HCT116 (cell line): Measurements from ENCODE around the gene MAML2. TPM values are rescaled to one million over a fixed set of nuclear protein-coding genes. Genes with fewer than 3 reads are reported as not detected.

ENCODE experiments used
- ATAC-seq: fragments of 200-7000 bp; cut with Tn5 transposase; 2 replicates; pipeline ENCODE4 v1.9.1; 2020; ENCODE audit warnings: mild to moderate bottlenecking, moderate library complexity
- BruUV-seq: library from RNA; stranded (reverse); fragments of 400-500 nt; replicated peaks from 2 replicates; lab custom pipeline; 2021; lab: Mats Ljungman, UMichigan
- CTCF ChIA-PET: fragments of 300-600 bp; sonication (Branson Sonifier 250); formaldehyde crosslinking; loops from one replicate; lab custom pipeline; 2021; ENCODE audit warnings: antibody characterized with exemption; lab: Charles Lee
- POLR2A ChIA-PET: fragments of 300-600, 350-600 bp; sonication (Branson Sonifier 250); formaldehyde crosslinking; loops from one replicate; lab custom pipeline; 2021; ENCODE audit warnings: antibody characterized with exemption; lab: Charles Lee
- RAD21 ChIA-PET, 2 experiments: fragments of 300-600 bp; sonication (Branson Sonifier 250); formaldehyde crosslinking; loops; one replicate each; lab custom pipeline; 2023; ENCODE audit warnings: low total read pairs in 2 of 2; ENCODE audit not compliant: uncharacterized antibody in 2 of 2, unreplicated experiment in 2 of 2, low non-redundant PET in 1 of 2; lab: Charles Lee
- DNase-seq: peaks from one replicate; pipeline ENCODE4 v3.0.0-alpha.2; 2010; ENCODE audit warnings: low read depth, low spot score
- H2AFZ ChIP-seq: fragments of 200-600 bp; shearing (Covaris generic), sonication (generic); 2 replicates; pipeline ENCODE4 v1.6.1; 2017; ENCODE audit warnings: low read depth, mixed run types, mixed read lengths, antibody characterized with exemption, low read length; ENCODE audit not compliant: poor library complexity, severe bottlenecking
- H3K27ac ChIP-seq: 2 replicates; pipeline ENCODE4 v1.5.1; 2012; ENCODE audit warnings: low read depth, low read length
- H3K27me3 ChIP-seq: fragments of 200-600 bp; sonication (generic); 2 replicates; pipeline ENCODE4 v1.6.1; 2016; ENCODE audit warnings: mixed run types, low read length, mixed read lengths; ENCODE audit not compliant: insufficient read depth
- H3K36me3 ChIP-seq, 2 experiments: fragments of 200-500 bp in 1 of 2; fragments of 200-600 bp in 1 of 2; sonication (Bioruptor generic) in 1 of 2; sonication (generic) in 1 of 2; 2 replicates each; pipeline versions ENCODE4 v1.5.1 to v1.6.1; 2014 to 2016; ENCODE audit warnings: low read length in 2 of 2, inconsistent platforms in 1 of 2, mixed read lengths in 1 of 2, mixed run types in 1 of 2; ENCODE audit not compliant: insufficient read depth in 2 of 2, control insufficient read depth in 1 of 2
- H3K4me1 ChIP-seq, 2 experiments: fragments of 200-600 bp in 1 of 2; sonication (generic) in 1 of 2; 2 replicates each; pipeline versions ENCODE4 v1.5.1 to v1.6.1; 2012 to 2017; ENCODE audit warnings: low read length in 2 of 2, inconsistent platforms in 1 of 2, mild to moderate bottlenecking in 1 of 2, mixed read lengths in 1 of 2, mixed run types in 1 of 2, moderate library complexity in 1 of 2; ENCODE audit not compliant: insufficient read depth in 2 of 2, control insufficient read depth in 1 of 2
- H3K4me2 ChIP-seq: fragments of 200-600 bp; sonication (generic); 2 replicates; pipeline ENCODE4 v1.6.1; 2017; ENCODE audit warnings: mixed run types, low read length, mixed read lengths
- H3K4me3 ChIP-seq, 2 experiments: fragments of 200-600 bp in 1 of 2; sonication (generic) in 1 of 2; replicated peaks in 1 of 2; 2 replicates each; pipeline ENCODE4 v1.5.1; 2011 to 2016; ENCODE audit warnings: low read length in 2 of 2, control low read depth in 1 of 2, low read depth in 1 of 2, mild to moderate bottlenecking in 1 of 2, mixed read lengths in 1 of 2, mixed run types in 1 of 2
- H3K79me2 ChIP-seq: fragments of 200-600 bp; sonication (generic); 2 replicates; pipeline ENCODE4 v1.6.1; 2017; ENCODE audit warnings: mild to moderate bottlenecking, mixed run types, low read length, moderate library complexity, mixed read lengths; ENCODE audit not compliant: insufficient read depth
- H3K9ac ChIP-seq: fragments of 200-600 bp; sonication (generic); 2 replicates; pipeline ENCODE4 v1.6.1; 2016; ENCODE audit warnings: low read length, mixed read lengths
- H3K9me2 ChIP-seq: fragments of 200-600 bp; sonication (generic), shearing (Covaris generic); 2 replicates; pipeline ENCODE4 v1.6.1; 2017; ENCODE audit warnings: mixed run types, mild to moderate bottlenecking, moderate library complexity; ENCODE audit not compliant: insufficient read depth
- H3K9me3 ChIP-seq, 2 experiments: fragments of 200-500 bp in 1 of 2; fragments of 200-600 bp in 1 of 2; sonication (Bioruptor generic) in 1 of 2; sonication (generic) in 1 of 2; 2 replicates each; pipeline ENCODE4 v1.6.1; 2014 to 2017; ENCODE audit warnings: low read length in 2 of 2, mixed read lengths in 2 of 2, inconsistent platforms in 1 of 2, low read depth in 1 of 2, mild to moderate bottlenecking in 1 of 2, mixed run types in 1 of 2, moderate library complexity in 1 of 2; ENCODE audit not compliant: control insufficient read depth in 1 of 2, insufficient read depth in 1 of 2
- H4K20me1 ChIP-seq: fragments of 200-600 bp; sonication (generic), shearing (Covaris generic); 2 replicates; pipeline ENCODE4 v1.6.1; 2017; ENCODE audit warnings: mixed run types, mild to moderate bottlenecking, moderate library complexity; ENCODE audit not compliant: insufficient read depth
- CBX3 ChIP-seq: IDR thresholded peaks from 2 replicates; pipeline ENCODE4 v1.6.1; 2012; ENCODE audit warnings: low read depth
- EGR1 ChIP-seq: IDR thresholded peaks from 2 replicates; pipeline ENCODE4 v1.6.1; 2012; ENCODE audit warnings: low read depth
- ELF1 ChIP-seq: IDR thresholded peaks from 2 replicates; pipeline ENCODE4 v1.6.1; 2012; ENCODE audit warnings: low read depth, borderline replicate concordance
- EZH2 ChIP-seq: fragments of 200-600 bp; sonication (generic); IDR thresholded peaks from 2 replicates; pipeline ENCODE4 v1.6.1; 2017; ENCODE audit warnings: antibody characterized with exemption, mixed run types
- FOSL1 ChIP-seq: IDR thresholded peaks from 2 replicates; pipeline ENCODE4 v1.6.1; 2012; ENCODE audit warnings: low read depth
- JUND ChIP-seq: IDR thresholded peaks from 2 replicates; pipeline ENCODE4 v1.6.1; 2012
- POLR2A ChIP-seq: IDR thresholded peaks from 2 replicates; pipeline ENCODE4 v1.7.0; 2011; ENCODE audit warnings: borderline replicate concordance; ENCODE audit not compliant: insufficient read depth, insufficient read length; ENCODE audit errors: extremely low read depth
- SIN3A ChIP-seq: IDR thresholded peaks from 2 replicates; pipeline ENCODE4 v1.6.1; 2012; ENCODE audit warnings: low read depth
- SP1 ChIP-seq: IDR thresholded peaks from 2 replicates; pipeline ENCODE4 v1.6.1; 2012; ENCODE audit warnings: low read depth
- SRF ChIP-seq: IDR thresholded peaks from 2 replicates; pipeline ENCODE4 v1.6.1; 2012; ENCODE audit warnings: low read depth
- TCF7L2 ChIP-seq: IDR thresholded peaks from 2 replicates; pipeline ENCODE4 v1.7.0; 2011; ENCODE audit warnings: borderline replicate concordance, inconsistent platforms; ENCODE audit not compliant: insufficient read depth, insufficient read length; ENCODE audit errors: extremely low read depth
- YY1 ChIP-seq: IDR thresholded peaks from 2 replicates; pipeline ENCODE4 v1.6.1; 2011; ENCODE audit warnings: low read length, low read depth, moderate library complexity, mild to moderate bottlenecking; ENCODE audit not compliant: insufficient replicate concordance; ENCODE audit errors: extremely low read depth
- ZFX ChIP-seq: fragments of 450-650 bp; IDR thresholded peaks from 2 replicates; pipeline ENCODE4 v1.6.1; 2017
- intact Hi-C: fragments of 100-400 bp; cut with micrococcal nuclease; formaldehyde crosslinking; loops from 2 replicates; pipeline ENCODE4 v1.10.0; 2022
- total RNA-seq: library from RNA; stranded (reverse); gene quantifications from one replicate; pipeline ENCODE4 v1.2.1, GENCODE V29; 2021; ENCODE audit not compliant: unreplicated experiment
- TF ChIP-seq, protein P1 (sequence below): IDR thresholded peaks from 2 replicates; pipeline ENCODE4 v1.6.1; 2012
- TF ChIP-seq, protein P2 (sequence below): IDR thresholded peaks from 2 replicates; pipeline ENCODE4 v1.6.1; 2011; ENCODE audit warnings: mild to moderate bottlenecking, low read length, moderate library complexity; ENCODE audit not compliant: insufficient replicate concordance; ENCODE audit errors: extremely low read depth

MAML2 gene
- total RNA-seq, 1 experiment from 2014 or later: 2.6 TPM

DNA sequence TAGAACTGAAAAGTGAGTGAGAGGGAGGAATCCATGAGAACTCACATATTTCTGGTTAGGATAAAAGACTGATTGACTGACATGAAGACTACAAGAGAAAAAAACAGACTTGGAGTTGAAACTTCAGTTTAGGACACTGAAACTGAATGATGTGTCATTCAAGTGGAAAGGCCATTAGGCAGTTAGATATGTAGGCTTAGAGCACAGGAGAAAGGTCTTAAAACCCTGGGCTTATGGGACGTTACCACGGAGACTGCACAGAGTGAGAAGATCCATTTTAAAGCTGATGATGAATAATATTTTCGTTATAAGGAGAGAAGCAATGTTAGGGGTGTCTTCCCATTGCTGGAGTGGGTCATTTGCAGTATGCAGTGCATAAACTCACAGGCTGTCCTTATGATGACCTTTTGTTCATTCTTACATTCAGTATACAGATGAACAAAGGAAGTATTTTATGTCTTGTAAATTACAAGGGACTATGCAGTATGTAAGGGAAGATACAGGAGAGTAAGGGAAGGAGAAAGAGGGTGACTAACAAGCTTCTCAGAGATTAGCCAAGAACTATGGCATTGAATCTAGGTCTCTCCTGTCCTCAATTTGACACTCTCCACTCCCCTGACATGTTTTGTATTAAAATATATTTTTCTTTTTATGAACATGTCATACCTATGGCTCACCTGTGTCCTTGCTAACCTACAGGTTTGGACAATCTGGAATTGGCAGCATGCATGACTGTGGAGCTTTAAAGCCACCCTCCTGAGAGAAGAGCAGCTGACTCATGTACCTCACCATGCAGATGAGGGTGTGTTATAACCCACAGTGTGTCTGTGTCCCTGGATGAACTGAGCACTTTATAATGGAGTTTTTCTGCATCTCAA, 63.7 kb downstream of the MAML2 start:
- intact Hi-C loops: no loop called here
- H3K27me3 ChIP-seq: no peaks in the 10 kb centered on the region
- H3K9me2 ChIP-seq: no peaks in the 10 kb centered on the region
- H4K20me1 ChIP-seq: no peaks in the 10 kb centered on the region
- H3K9ac ChIP-seq: 0 out of 2 replicates have a peak overlapping the region, but pooled peaks have one; percentile 2
- peaks cover 9 to 29% of the 10 kb centered on the region in 2 experiments for H3K4me1 ChIP-seq
- H3K36me3 ChIP-seq: no peaks in the 10 kb centered on the region
- POLR2A ChIA-PET: no interaction called here
- H3K9me3 ChIP-seq: no peaks in the 10 kb centered on the region
- H3K27ac ChIP-seq: no peak overlapping the region
- ATAC-seq (peak; percentile 86), DNase-seq (no peak)
- CTCF ChIA-PET: interaction anchor here (1.2 kb wide), 1 partner anchor 64 kb away, joined by 3 read pairs; the partner anchor contains the start of gene MAML2
- RAD21 ChIA-PET: interaction anchor here (0.6 to 1.0 kb wide), 3 partner anchors 20 to 137 kb away, joined by 3 to 4 read pairs (median 3); partner anchors contain the start of gene MAML2 (in 1 of the 2)
- H2AFZ ChIP-seq: no peak overlapping the region
- H3K4me2 ChIP-seq: peak overlapping the region; percentile 40
- H3K4me3 ChIP-seq: no peak overlapping the region
- no peaks in the 10 kb centered on the region for H3K79me2 ChIP-seq
- no TSS peak for BruUV-seq
- 0 out of 2 replicates have a peak, but pooled peaks have one; percentile 33 for TF ChIP-seq SP1
- no peak for TF ChIP-seq SIN3A
- TF ChIP-seq, protein P1, sequence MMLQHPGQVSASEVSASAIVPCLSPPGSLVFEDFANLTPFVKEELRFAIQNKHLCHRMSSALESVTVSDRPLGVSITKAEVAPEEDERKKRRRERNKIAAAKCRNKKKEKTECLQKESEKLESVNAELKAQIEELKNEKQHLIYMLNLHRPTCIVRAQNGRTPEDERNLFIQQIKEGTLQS: no peak
- TF ChIP-seq POLR2A: no peak
- peak; percentile 38; the same call in 1 of the 2 replicates for TF ChIP-seq JUND
- TF ChIP-seq FOSL1: 0 out of 2 replicates have a peak, but pooled peaks have one; percentile 36

DNA sequence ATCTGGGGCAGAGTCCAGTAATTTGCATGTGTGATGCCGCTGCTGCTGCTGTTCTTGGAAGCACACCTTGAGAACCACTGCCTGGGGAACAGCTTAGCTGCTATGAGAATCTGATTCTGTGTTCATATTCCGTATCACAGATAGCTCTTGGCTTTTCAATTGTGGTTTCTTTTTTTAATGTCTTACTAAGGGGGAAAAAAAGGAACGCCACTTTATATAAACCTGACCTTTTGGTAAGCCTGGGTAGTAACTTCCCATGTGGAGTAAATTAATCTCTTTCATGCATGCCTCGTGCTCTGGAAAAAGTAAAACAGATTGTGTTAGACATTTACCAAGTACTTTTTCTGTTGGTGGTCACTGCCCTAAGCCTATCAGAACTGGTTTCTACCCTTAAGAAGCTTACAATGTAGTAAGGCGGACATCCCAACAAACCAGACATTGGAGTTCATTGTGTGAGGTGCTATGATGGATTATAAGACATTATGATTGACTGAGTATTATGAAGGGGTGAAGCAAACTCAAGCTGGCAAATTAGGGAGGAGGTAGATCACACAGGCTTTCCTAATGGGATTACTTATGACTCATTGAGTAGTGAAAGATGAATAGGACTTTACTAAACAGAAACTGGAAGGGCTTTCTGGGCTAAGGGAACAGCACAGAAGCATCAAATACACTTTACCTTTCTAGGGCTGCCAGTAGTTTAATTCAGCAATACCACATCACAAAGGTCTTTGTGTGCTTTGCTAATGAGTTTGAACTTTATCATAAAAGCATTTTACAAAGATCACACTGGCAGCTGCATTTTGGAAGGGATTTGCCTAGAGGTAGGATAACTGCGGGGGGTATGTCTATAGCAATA, 64.7 kb downstream of the MAML2 start:
- Histone ChIP-seq H3K27ac (no peak overlapping the region), H3K4me3 (no peak overlapping the region), H3K4me1 (peaks cover 9 to 32% of the 10 kb centered on the region in 2 experiments), H4K20me1 (no peaks in the 10 kb centered on the region), H2AFZ (no peak overlapping the region), H3K79me2 (no peaks in the 10 kb centered on the region), H3K9me3 (no peaks in the 10 kb centered on the region), H3K27me3 (no peaks in the 10 kb centered on the region), H3K9me2 (no peaks in the 10 kb centered on the region), H3K36me3 (no peaks in the 10 kb centered on the region), H3K9ac (0 out of 2 replicates have a peak overlapping the region, but pooled peaks have one; percentile 2), H3K4me2 (peak overlapping the region; percentile 40)
- ChIA-PET RAD21 (no interaction called here), CTCF (interaction anchor here (1.0 kb wide), 1 partner anchor 223 kb away, joined by 3 read pairs; no protein-coding TSS in a partner anchor), POLR2A (no interaction called here)
- ATAC-seq (0 out of 2 replicates have a peak, but pooled peaks have one; percentile 18), DNase-seq (no peak)
- intact Hi-C loops: no loop called here
- no TSS peak for BruUV-seq
- TF ChIP-seq CBX3 (no peak), ELF1 (no peak), TCF7L2 (no peak), JUND (peak; percentile 33; the same call in 1 of the 2 replicates), EGR1 (no peak), POLR2A (no peak), SRF (no peak), EZH2 (no peak), YY1 (no peak), FOSL1 (peak; percentile 44; the same call in 1 of the 2 replicates), SP1 (0 out of 2 replicates have a peak, but pooled peaks have one; percentile 12), ZFX (no peak)
- TF ChIP-seq, protein P2, sequence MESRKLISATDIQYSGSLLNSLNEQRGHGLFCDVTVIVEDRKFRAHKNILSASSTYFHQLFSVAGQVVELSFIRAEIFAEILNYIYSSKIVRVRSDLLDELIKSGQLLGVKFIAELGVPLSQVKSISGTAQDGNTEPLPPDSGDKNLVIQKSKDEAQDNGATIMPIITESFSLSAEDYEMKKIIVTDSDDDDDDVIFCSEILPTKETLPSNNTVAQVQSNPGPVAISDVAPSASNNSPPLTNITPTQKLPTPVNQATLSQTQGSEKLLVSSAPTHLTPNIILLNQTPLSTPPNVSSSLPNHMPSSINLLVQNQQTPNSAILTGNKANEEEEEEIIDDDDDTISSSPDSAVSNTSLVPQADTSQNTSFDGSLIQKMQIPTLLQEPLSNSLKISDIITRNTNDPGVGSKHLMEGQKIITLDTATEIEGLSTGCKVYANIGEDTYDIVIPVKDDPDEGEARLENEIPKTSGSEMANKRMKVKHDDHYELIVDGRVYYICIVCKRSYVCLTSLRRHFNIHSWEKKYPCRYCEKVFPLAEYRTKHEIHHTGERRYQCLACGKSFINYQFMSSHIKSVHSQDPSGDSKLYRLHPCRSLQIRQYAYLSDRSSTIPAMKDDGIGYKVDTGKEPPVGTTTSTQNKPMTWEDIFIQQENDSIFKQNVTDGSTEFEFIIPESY: no peak
